Chondrocyte (in vitro differentiated cells): ENCODE data around the gene TPRG1. TPM values are rescaled to one million over a fixed set of nuclear protein-coding genes. Genes with fewer than 3 reads are reported as not detected.

Experiments
- DNase-seq: peaks from one replicate; pipeline ENCODE4 v3.0.0; 2021; ENCODE audit warnings: mixed read lengths, low spot score
- H3K27ac Mint-ChIP-seq: one replicate; pipeline ENCODE4 v1.8.0; 2021; ENCODE audit warnings: mild to moderate bottlenecking, moderate library complexity, mixed read lengths; ENCODE audit not compliant: unreplicated experiment
- H3K27me3 Mint-ChIP-seq: 2 replicates; pipeline ENCODE4 v1.8.0; 2021; ENCODE audit warnings: low read depth, mixed read lengths
- H3K36me3 Mint-ChIP-seq: 2 replicates; pipeline ENCODE4 v1.8.0; 2021; ENCODE audit warnings: low read depth, mixed read lengths
- H3K4me1 Mint-ChIP-seq: 2 replicates; pipeline ENCODE4 v1.8.0; 2021; ENCODE audit warnings: low read depth, mild to moderate bottlenecking, mixed read lengths
- H3K4me3 Mint-ChIP-seq: one replicate; pipeline ENCODE4 v1.8.0; 2021; ENCODE audit warnings: mild to moderate bottlenecking, moderate library complexity, mixed read lengths; ENCODE audit not compliant: unreplicated experiment
- H3K9me3 Mint-ChIP-seq: 2 replicates; pipeline ENCODE4 v1.8.0; 2021; ENCODE audit warnings: low read depth, mixed read lengths
- total RNA-seq: library from RNA; stranded (reverse); gene quantifications from 3 replicates; pipeline ENCODE4 v1.2.1, GENCODE V29; 2021
- TF ChIP-seq, protein P1 (sequence below): fragments of 200-600 bp; sonication (generic); IDR thresholded peaks from 2 replicates; pipeline ENCODE4 v1.5.0; 2021; ENCODE audit warnings: antibody characterized with exemption, mild to moderate bottlenecking, moderate library complexity

TPRG1 gene
- total RNA-seq, 1 donor from 2014 or later = 1.3 TPM

DNA sequence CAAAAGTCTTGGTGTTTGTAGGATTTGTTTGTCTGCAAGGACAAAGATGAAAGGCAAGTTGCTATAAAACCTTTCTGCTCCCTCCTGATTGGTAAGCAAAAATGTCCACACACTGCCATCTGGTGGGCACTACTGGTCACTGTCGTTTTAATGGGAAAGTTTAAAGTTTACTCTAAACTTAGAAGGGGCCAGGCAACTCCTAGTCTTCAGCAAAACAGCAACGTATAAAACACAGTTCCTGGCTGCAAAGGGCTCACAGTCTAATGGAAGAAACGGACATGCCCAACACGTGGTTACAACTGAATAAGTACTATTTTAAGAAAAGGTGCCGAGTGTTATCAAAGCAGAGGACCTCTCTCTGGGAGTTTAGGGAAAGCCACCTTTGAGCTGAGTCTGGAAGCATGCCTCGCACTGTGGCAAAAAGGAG lies 23.7 kb upstream of the TPRG1 start:
- Mint-ChIP-seq H3K27me3 (no peaks in the 10 kb centered on the region), H3K4me1 (peaks cover 8% of the 10 kb centered on the region), H3K9me3 (no peaks in the 10 kb centered on the region), H3K36me3 (no peaks in the 10 kb centered on the region), H3K4me3 (no peak overlapping the region), H3K27ac (no peak overlapping the region)
- no peak for DNase-seq
- TF ChIP-seq, protein P1, sequence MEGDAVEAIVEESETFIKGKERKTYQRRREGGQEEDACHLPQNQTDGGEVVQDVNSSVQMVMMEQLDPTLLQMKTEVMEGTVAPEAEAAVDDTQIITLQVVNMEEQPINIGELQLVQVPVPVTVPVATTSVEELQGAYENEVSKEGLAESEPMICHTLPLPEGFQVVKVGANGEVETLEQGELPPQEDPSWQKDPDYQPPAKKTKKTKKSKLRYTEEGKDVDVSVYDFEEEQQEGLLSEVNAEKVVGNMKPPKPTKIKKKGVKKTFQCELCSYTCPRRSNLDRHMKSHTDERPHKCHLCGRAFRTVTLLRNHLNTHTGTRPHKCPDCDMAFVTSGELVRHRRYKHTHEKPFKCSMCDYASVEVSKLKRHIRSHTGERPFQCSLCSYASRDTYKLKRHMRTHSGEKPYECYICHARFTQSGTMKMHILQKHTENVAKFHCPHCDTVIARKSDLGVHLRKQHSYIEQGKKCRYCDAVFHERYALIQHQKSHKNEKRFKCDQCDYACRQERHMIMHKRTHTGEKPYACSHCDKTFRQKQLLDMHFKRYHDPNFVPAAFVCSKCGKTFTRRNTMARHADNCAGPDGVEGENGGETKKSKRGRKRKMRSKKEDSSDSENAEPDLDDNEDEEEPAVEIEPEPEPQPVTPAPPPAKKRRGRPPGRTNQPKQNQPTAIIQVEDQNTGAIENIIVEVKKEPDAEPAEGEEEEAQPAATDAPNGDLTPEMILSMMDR = peak; percentile 93

DNA sequence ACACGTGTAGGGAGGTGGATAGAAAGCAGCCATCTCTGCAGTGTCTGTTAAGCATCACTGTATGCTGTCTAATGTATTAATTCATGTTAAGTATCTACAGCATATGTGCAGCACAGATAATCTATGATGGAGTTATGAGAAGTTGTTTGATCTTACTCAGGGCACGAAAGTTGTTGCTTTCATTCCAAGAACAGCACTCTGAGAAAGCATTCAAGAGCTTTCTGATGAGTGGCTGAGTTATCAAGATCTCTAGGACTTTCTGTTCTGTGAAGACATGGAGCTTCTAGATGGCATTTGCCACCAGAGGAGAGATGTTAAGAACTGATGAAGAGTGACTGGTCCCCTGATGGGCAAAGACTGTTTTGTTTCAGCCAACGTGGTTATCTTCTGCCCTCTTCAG lies 22.6 kb upstream of the TPRG1 start:
- no peaks in the 10 kb centered on the region for H3K9me3 Mint-ChIP-seq
- no peak overlapping the region for H3K27ac Mint-ChIP-seq
- no peaks in the 10 kb centered on the region for H3K36me3 Mint-ChIP-seq
- H3K4me1 Mint-ChIP-seq = peaks cover 8% of the 10 kb centered on the region
- DNase-seq = no peak
- TF ChIP-seq, protein P1 = no peak
- no peak overlapping the region for H3K4me3 Mint-ChIP-seq
- H3K27me3 Mint-ChIP-seq = no peaks in the 10 kb centered on the region

DNA sequence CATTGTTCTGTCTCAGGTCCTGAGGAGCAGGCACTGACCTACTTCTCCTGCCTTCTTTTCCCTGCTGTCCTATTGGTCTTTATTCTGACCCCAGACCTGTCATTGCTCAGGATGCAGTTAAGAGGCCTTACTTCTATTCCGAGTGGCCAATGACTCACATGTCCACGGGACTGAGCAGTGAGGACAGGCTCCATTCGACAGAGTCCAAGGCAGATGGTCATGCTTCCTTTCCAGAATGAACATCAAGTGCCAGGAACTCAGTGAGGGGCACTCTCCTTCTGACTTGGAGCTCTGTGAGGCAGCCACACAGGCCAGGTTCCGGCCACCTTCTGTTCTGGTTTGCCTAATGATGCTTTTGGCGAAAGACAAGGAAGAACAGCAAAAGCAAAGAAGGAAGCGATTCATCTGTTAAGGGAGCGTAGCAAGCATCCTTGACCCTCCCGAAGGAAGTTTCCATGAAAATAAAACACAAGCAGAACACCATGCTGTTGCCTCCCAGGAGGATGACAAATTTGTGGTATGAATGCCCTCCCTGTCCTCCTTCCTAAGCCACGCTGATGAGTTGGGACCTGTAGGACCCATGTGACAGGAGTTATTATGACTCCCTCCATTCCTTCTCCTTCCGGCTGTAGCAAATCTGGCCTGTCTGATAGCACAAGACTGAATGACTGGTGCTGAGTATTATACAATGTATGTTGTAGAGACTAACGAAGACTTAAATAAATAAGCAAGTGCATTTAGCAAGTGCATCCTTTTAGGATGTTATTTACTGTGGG lies 14.4 kb upstream of the TPRG1 start:
- Mint-ChIP-seq H3K9me3 (peaks cover 5% of the 10 kb centered on the region), H3K27me3 (peaks cover 2% of the 10 kb centered on the region), H3K4me1 (no peaks in the 10 kb centered on the region), H3K27ac (no peak overlapping the region), H3K36me3 (peaks cover 3% of the 10 kb centered on the region), H3K4me3 (no peak overlapping the region)
- DNase-seq = no peak
- TF ChIP-seq, protein P1 = no peak

DNA sequence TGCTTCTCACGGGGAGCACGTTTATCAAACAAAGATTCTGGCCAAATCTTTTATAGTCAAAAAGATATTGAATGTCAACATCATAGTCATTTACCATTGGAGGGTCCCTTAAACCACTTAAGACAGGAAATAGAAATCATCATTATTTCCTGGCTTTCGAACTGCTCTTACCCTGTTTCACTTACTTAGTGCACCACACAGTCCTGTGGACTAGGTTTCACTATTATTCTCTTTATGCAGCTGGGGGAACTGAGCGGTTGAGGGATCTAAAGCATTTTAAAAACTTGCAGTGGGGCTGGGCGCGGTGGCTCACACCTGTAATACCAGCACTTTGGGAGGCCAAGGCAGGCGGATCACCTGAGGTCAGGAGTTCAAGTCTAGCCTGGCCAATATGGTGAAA lies 13.7 kb upstream of the TPRG1 start:
- no peak overlapping the region for H3K4me3 Mint-ChIP-seq
- TF ChIP-seq, protein P1 = no peak
- peaks cover 2% of the 10 kb centered on the region for H3K27me3 Mint-ChIP-seq
- DNase-seq = no peak
- H3K36me3 Mint-ChIP-seq = peaks cover 3% of the 10 kb centered on the region
- no peaks in the 10 kb centered on the region for H3K4me1 Mint-ChIP-seq
- no peak overlapping the region for H3K27ac Mint-ChIP-seq
- peaks cover 5% of the 10 kb centered on the region for H3K9me3 Mint-ChIP-seq

DNA sequence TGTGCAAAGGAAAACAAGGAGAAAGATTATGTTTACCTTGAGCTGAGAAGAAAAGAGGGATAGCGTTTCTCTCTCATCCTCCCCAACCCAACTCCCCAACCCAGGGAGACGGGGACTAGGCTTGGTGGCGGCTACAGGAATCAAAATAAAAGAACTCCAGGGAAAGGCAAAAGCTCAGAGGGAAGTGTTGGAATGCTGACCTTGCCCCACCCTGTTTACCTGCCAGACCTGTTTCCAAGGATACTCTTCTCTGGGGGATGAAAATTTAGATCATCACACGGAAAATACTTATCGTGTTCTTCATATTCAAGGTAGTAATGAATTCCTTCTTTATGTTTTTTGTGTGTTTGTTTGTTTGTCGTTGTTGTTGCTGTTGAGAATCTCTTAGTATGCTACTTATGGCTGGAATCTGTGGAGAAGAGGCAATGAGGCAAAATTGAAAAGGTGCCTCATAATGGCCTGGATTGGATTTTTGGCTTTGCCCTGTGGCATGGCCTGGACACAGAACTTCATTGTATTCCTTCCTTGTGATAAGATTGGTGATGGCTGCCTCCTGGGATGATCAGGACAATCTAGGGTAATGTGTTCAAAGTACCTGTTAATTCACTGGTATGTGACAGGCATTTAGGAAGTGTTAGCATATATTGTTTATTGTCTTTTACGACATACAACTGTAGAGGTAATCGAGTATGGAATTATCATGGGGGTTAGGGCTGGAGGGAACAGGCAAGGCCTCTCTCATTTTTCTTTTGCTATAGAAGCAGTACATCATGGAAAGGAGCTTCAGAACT lies 11.1 kb upstream of the TPRG1 start:
- TF ChIP-seq, protein P1 = no peak
- no peak overlapping the region for H3K27ac Mint-ChIP-seq
- H3K27me3 Mint-ChIP-seq = peaks cover 2% of the 10 kb centered on the region
- no peak for DNase-seq
- peaks cover 3% of the 10 kb centered on the region for H3K36me3 Mint-ChIP-seq
- H3K4me1 Mint-ChIP-seq = no peaks in the 10 kb centered on the region
- H3K4me3 Mint-ChIP-seq = no peak overlapping the region
- peaks cover under 1% of the 10 kb centered on the region for H3K9me3 Mint-ChIP-seq
